NCI-H1417 treated with DMSO at 0.1 percent for 48 hours (cell line): ENCODE results near the gene ADGRV1.
"Not testable (repeated sequence)": the region's sequence is repeated elsewhere in the genome, so short reads cannot be mapped to it uniquely, and the experiment has no call there.

Experiments
- DNase-seq: peaks from one replicate; lab custom pipeline; 2025; lab: John Stamatoyannopoulos, UW

Gene ADGRV1

GRCh38 chr5:90902170-90902569, 343.6 kb downstream of the ADGRV1 start:
- no peak for DNase-seq

DNA sequence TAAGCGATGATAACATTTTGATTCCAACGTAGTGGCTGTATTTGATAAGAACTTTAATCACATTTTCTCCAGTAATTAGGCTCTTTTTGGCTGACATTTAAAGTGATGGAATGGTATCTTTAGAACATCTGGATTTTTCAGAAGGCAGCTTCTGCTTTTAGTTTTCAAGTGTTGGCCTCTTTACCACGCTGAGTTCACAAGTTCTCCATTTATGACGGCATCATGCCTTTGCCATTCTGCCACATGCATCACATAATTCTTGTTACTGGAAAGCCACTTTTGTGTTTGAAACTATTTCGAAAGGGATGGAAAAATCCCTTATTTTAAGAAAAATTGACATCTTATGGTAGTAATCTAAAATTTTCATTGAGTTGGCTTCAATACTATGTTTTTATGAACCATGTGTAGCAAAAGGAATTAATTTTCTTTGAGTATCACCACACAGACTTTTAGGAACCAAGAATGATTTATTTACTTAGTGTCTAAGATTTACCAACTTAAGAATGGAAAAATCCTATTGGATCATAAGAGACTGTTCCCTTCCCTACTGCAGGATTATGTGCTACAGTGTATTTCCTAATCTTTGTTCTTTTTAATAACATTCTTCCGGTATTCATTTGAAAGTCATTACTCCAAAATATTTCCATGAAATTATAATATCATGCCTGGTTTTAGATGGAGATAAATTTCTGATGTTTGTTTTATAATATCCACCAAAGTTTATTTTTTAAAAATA, 344.2 kb downstream of the ADGRV1 start:
- no peak for DNase-seq

GRCh38 chr5:90909101-90909503, 350.5 kb downstream of the ADGRV1 start:
- DNase-seq, result no peak

- no peak for DNase-seq
These were observed 351.3 kb downstream of the ADGRV1 start for GRCh38 chr5:90909940-90910339.

- no peak for DNase-seq
These were observed 352.6 kb downstream of the ADGRV1 start for GRCh38 chr5:90911169-90911568.

- DNase-seq, result no peak
These were observed 353.9 kb downstream of the ADGRV1 start for GRCh38 chr5:90912476-90912875.

- no peak for DNase-seq
These were observed 356.8 kb downstream of the ADGRV1 start for GRCh38 chr5:90915393-90915792.

DNA sequence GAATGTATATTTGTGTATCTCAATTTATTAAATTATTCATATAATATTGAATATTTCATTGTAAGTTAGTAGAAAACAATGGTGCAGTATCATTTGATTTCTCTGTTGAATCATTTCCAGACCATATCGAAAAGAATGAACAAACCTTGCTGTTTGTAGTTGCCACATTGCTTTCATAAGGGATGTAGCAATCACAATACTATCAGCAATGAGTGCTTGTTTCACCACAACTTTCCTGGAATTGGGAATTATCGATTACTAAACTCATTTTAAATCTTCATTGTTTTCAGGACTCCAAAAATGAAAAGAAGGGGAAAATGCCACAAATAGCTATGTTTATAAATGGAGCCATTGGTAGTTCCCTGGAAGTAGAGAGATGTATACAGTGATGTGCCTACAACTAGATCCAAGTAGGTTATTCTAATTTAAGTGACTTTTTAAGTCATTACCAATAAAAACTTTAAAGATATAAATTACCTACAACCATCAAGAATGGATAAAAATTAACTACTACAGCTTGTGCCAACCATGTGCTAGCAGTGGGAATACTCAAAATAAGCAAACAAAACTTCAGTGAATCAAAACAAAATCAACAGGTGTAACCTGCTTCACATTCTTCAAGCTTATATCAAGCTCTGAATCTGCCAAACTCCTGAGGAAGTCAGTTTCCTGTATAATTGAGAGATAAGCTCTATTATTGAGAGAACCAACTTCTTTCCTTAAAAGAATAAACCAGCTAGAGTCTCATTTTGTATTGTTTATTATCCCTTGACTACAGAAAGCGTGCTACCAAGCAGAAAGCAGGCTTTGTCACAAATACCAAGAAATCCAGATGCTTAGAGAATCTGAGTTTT, 358.6 kb downstream of the ADGRV1 start:
- DNase-seq, result no peak

GRCh38 chr5:90917928-90918668, 359.5 kb downstream of the ADGRV1 start:
- no peak for DNase-seq

DNA sequence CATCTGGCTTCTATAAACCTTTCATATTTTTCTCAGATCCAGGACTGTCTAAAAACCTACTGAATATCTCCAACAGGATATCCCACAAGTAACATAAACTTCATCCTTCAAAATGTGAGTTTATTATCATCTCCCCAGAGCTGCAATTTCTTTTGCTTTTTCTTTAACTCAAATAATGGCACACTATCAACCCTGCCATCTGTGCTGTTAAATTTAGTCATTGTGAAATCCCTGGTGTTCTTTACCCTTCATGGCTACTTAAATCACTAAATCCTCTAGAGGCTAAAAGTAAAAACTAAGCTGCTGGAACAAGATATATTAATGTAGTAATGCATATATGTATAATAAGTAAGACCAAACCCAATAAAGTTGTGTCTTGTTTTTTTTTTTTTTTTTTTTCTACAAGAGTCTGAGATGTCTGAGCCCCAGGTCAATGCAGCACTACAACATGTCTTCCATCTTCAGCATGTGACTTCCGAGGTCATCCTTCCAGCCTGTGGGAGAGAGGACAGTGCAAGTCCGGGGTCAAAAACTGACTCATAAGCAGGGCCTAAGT, 362.9 kb downstream of the ADGRV1 start:
- DNase-seq, result no peak

DNA sequence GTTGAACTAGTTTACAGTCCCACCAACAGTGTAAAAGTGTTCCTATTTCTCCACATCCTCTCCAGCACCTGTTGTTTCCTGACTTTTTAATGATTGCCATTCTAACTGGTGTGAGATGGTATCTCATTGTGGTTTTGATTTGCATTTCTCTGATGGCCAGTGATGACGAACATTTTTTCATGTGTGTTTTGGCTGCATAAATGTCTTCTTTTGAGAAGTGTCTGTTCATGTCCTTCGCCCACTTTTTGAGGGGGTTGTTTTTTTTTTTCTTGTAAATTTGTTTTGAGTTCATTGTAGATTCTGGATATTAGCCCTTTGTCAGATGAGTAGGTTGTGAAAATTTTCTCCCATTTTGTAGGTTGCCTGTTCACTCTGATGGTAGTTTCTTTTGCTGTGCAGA, 365.6 kb downstream of the ADGRV1 start:
- DNase-seq, result not testable (repeated sequence)

DNA sequence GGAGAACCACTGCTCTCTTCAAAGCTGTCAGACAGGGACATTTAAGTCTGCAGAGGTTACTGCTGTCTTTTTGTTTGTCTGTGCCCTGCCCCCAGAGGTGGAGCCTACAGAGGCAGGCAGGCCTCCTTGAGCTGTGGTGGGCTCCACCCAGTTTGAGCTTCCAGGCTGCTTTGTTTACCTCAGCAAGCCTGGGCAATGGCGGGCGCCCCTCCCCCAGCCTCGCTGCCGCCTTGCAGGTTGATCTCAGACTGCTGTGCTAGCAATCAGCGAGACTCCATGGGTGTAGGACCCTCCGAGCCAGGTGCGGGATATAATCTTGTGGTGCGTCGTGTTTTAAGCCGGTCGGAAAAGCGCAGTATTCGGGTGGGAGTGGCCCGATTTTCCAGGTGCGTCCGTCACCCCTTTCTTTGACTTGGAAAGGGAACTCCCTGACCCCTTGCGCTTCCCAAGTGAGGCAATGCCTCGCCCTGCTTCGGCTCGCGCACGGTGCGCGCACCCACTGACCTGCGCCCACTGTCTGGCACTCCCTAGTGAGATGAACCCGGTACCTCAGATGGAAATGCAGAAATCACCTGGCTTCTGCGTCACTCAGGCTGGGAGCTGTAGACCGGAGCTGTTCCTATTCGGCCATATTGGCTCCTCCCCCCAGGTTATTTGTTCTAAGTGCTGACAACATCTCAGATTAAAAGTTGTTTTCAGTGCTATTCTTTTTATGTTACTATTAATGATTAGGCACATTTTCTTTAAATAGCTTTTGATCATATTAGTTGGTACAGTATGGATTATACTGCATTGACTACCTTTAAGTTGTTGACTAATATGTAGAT, 370.6 kb downstream of the ADGRV1 start:
- DNase-seq, result not testable (repeated sequence)

- no peak for DNase-seq
These were observed 371.5 kb downstream of the ADGRV1 start for GRCh38 chr5:90930062-90930461.

- no peak for DNase-seq
These were observed 372.3 kb downstream of the ADGRV1 start for GRCh38 chr5:90930756-90931431.

DNA sequence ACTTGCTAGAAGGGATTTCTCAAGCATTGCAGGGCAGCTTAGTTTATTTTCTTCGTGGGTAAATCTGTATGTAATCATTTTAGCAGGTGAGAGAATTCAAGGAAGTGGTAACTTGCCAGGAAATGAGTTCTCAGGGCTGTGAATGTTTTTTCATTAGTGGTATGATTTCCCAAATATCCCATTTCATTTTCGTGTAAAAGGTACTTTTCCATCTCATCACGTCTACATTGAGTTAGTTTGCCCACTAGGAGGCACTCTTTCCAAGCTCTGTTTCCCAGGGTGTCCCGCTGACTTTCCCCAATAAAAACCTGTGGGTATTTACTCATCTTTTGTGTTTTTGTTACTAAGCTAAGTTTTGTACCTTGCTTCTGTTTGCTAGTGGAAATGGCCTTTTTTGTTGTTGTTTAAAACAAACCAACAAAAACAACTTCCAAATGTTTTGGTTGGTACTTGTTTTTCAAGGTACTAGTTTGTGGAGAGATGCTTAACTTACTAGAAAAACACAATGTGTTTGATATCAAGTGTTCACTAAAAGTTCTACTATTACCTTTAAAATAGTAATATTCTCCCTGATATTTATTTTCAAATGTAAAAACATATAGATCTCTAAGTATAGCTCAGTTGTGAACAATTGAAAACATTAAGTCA, 373.6 kb downstream of the ADGRV1 start:
- DNase-seq, result no peak

DNA sequence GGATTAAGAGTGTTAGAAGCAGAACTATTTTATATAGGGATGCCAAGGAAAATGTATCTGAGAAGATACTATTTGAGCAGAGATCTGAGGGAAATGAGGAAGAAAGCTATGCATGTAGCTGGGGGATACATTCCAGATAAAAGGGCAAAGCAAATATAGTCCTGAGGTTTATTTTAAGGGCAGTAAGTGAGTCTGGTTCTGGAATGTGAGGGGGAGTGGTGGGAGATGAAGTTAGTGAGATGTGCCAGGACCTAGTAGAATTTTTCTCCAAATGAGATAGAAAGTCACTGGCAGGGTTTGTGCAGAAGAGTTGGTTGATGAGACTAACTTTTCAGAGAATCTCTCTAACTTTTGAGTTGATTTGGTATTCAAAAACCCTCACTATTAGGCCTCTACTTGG, 374.7 kb downstream of the ADGRV1 start:
- DNase-seq, result no peak

DNA sequence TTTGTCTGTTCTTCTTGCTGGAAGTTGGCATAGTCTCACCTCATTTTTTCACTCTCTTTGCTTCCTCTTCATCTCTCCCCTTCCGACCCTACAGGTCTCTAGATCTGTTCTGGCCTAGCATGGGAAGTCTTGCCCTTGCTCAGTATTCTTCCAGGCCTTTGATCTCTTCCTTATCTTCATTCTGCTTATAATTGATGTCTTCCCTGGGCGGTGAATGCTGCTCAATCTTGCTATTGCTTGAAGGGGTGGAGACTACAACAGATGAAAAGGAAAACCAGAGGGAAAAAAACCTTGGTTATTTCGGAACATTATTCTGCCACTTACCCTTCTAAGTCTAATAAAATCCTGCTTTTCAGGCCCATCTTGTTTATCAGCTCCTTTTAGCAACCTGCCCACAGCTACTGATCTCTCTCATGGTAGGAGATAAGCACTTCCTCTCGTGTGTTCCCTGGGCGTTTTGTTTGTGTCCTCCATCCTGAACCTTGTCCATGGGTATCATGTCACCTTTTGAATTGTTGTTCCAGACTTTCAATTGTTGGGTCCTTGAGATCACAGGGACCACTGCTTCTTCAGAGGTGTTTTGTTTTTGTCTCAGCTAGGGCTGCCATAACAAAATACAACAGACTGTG, 375.6 kb downstream of the ADGRV1 start:
- DNase-seq, result no peak

DNA sequence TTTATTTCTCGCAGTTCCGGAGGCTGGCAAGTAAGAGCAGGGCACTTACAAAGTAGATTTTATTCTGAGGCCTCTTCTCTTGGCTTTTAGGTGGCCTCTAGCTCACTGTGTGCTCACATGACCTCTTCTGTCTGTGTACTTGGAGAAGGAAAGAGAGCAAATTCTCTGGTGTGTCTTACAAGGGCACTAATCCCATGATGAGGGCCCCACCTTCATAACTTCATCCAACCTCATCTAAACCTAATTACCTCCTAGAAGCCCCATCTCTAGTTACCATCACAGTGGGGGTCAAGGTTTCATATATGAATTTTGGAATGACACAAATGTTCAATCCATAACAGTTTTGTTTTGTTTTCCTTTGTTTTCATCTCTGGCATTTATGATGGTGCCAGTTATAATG, 376.1 kb downstream of the ADGRV1 start:
- no peak for DNase-seq

DNA sequence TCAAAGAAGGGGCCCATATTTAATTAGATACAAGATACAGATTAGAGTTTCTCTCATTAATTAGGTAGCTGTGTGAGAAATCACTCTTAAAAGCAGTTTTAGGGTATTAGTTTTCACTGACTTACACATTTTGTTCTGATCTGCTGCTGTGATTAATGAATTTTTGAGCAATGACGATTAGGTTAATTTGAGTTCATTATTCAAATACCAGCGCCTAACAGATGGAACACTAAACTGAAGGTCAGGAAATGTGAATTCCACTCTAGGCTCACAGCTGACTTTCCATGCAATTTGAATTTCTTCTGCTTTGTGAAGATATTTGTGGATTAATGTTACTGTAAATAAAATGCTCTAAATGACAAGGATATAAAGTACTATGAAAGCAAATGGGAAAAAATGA, 380.6 kb downstream of the ADGRV1 start:
- DNase-seq, result no peak
